Adrenal gland (tissue), 12 donors: ENCODE data around the gene UBE3C. TPM values are rescaled to one million over a fixed set of nuclear protein-coding genes. Genes with fewer than 3 reads are reported as not detected.
"Not testable (repeated sequence)": the region's sequence is repeated elsewhere in the genome, so short reads cannot be mapped to it uniquely, and the experiment has no call there.

ENCODE experiments used
- DNase-seq, 7 donors: peaks; one replicate each; pipeline ENCODE4 v3.0.0-alpha.2; 2019 to 2020
- H3K27ac ChIP-seq, 5 donors: fragments of 200-600 bp; sonication (generic) in 4 of 5; 1 replicate in 3 of 5; 2 replicates in 2 of 5; pipeline versions ENCODE4 v1.5.1 to v1.8.0; 2016 to 2020; ENCODE audit warnings: mild to moderate bottlenecking in 1 of 5
- H3K27me3 ChIP-seq: fragments of 200-600 bp; 2 replicates; pipeline ENCODE4 v1.8.0; 2021
- H3K36me3 ChIP-seq, 2 donors: fragments of 200-600 bp; replicated peaks in 1 of 2; 1 replicate in 1 of 2; 2 replicates in 1 of 2; pipeline versions ENCODE4 v1.5.1 to v1.8.0; 2018 to 2022
- H3K4me1 ChIP-seq, 2 donors: fragments of 200-600 bp; replicated peaks in 1 of 2; 1 replicate in 1 of 2; 2 replicates in 1 of 2; pipeline versions ENCODE4 v1.5.1 to v1.8.0; 2018 to 2021
- H3K4me3 ChIP-seq, 4 donors: fragments of 200-600 bp; sonication (generic) in 3 of 4; one replicate each; pipeline ENCODE4 v1.5.1; 2016 to 2018
- H3K9me3 ChIP-seq, 3 donors: fragments of 200-600 bp; sonication (generic) in 1 of 3; replicated peaks in 1 of 3; 1 replicate in 2 of 3; 2 replicates in 1 of 3; pipeline versions ENCODE4 v1.5.1 to v1.8.0; 2016 to 2021
- CTCF ChIP-seq, 6 experiments: fragments of 450-650 bp in 4 of 6; fragments of 200-600 bp in 2 of 6; sonication (generic) in 1 of 6; IDR thresholded peaks; 1 replicate in 5 of 6; 2 replicates in 1 of 6; pipeline versions ENCODE4 v1.5.1 to v1.8.0; 2016 to 2021; ENCODE audit warnings: antibody characterized with exemption in 6 of 6, mild to moderate bottlenecking in 2 of 6, moderate library complexity in 1 of 6
- POLR2A ChIP-seq, 2 donors: fragments of 450-650 bp; IDR thresholded peaks; one replicate each; pipeline ENCODE4 v1.6.1; 2017; ENCODE audit warnings: antibody characterized with exemption in 2 of 2, mild to moderate bottlenecking in 2 of 2, moderate library complexity in 1 of 2
- WGBS, 4 donors: extraction: QIAGEN DNeasy Blood & Tissue Kit in 2 of 4; methylation state at CpG; one replicate each; pipeline versions ENCODE4 v1.1.5 to v1.1.7; 2013 to 2017; 5-methylcytosine and 5-hydroxymethylcytosine counted together
- intact Hi-C, 2 donors: fragments of 100-400 bp; cut with DNase I; formaldehyde crosslinking; loops; one replicate each; pipeline versions ENCODE4 v1.14.1 to v1.15.0; 2022 to 2023
- polyA plus RNA-seq, 3 donors: library from polyadenylated mRNA; stranded (reverse); fragments of 200-250 nt in 2 of 3; fragments of 350-450 nt in 1 of 3; fragmentation: Illumina TruSeq in 1 of 3; extraction: RNeasy Lipid Tissue Mini Kit (QIAGEN cat#74804) in 1 of 3; gene quantifications; one replicate each; pipeline ENCODE4 v1.2.3, GENCODE V29; 2013 to 2014
- total RNA-seq, 9 donors: library from RNA; depleted of rRNA in 4 of 9; stranded (reverse); fragments of >200 nt in 4 of 9; fragments of 120-200 nt in 1 of 9; fragmentation: NEBNext Ultra II Directional in 1 of 9; extraction: Animal tissue kit (Norgen Biotek cat#: 25700) in 1 of 9; gene quantifications; one replicate each; pipeline versions ENCODE4 v1.1.0 to v1.2.4, GENCODE V29; 2013 to 2023
- donor health status: healthy with polysubstance abuse.
- donor health status: Bipolar disorder and iron deficiency.
- donor health status: DM: yes; HTN: yes; CAD: no.
- donor health status: DM: no; HTN: no; CAD: no.
- donor health status: DM: no; HTN: no; CAD: no.
- donor health status: DM: yes; HTN: yes; CAD: no.

Gene UBE3C
- total and polyA plus RNA-seq, 12 donors = 11.7 to 58.1 (median 46.2) TPM

GRCh38 chr7:157152391-157152937 lies 13.7 kb downstream of the UBE3C start:
- Histone ChIP-seq H3K36me3 (no peaks in the 10 kb centered on the region), H3K27ac (peak overlapping the region in 1 of 5 donors; percentile 39), H3K27me3 (no peaks in the 10 kb centered on the region), H3K9me3 (no peaks in the 10 kb centered on the region), H3K4me1 (peaks cover 0 to 14% of the 10 kb centered on the region in 2 donors), H3K4me3 (no peak overlapping the region)
- intact Hi-C loops = no loop called here
- TF ChIP-seq CTCF (IDR thresholded peaks at IDR 0.05) = no peak
- no peak for TF ChIP-seq POLR2A (IDR thresholded peaks at IDR 0.05)
- DNase-seq = no peak
- 84 to 94% (median 90%) methylated on average over 9 of the region's 9 CpGs for WGBS, 4 donors

DNA sequence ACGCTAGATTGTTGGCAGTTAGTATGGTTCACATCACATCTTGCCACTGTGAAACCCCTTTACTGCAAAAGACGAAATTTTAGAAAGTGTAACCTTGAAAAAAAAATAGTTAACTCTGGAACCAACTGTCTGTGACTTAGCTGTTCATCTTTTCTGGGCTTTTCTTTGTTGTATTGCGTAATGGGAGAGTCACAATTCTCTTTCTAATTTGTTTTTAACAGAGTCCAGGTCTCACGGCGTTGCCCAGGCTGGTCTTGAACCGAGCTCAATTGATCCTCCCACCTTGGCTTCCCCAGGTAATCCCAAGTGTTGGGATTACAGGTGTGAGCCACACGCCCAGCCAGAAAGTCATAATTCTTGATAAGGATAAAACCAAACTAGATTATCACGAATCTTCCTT lies 14.5 kb downstream of the UBE3C start:
- H3K9me3 ChIP-seq = no peaks in the 10 kb centered on the region
- intact Hi-C loops = no loop called here
- WGBS, 4 donors = 68 to 83% (median 76%) methylated on average over 8 of the region's 8 CpGs
- no peak overlapping the region for H3K4me3 ChIP-seq
- peaks cover 0 to 14% of the 10 kb centered on the region in 2 donors for H3K4me1 ChIP-seq
- no peaks in the 10 kb centered on the region for H3K36me3 ChIP-seq
- H3K27me3 ChIP-seq = no peaks in the 10 kb centered on the region
- DNase-seq = no peak
- TF ChIP-seq POLR2A (IDR thresholded peaks at IDR 0.05) = no peak
- no peak for TF ChIP-seq CTCF (IDR thresholded peaks at IDR 0.05)
- peak overlapping the region in 1 of 5 donors; percentile 39 for H3K27ac ChIP-seq

GRCh38 chr7:157155959-157156358 lies 17.2 kb downstream of the UBE3C start:
- no peak for TF ChIP-seq CTCF (IDR thresholded peaks at IDR 0.05)
- no peak for TF ChIP-seq POLR2A (IDR thresholded peaks at IDR 0.05)

GRCh38 chr7:157158400-157158799 lies 19.7 kb downstream of the UBE3C start:
- WGBS, 4 donors = 71 to 80% (median 76%) methylated on average over 4 of the region's 4 CpGs
- no peaks in the 10 kb centered on the region for H3K27me3 ChIP-seq
- H3K36me3 ChIP-seq = no peaks in the 10 kb centered on the region
- H3K4me1 ChIP-seq = no peaks in the 10 kb centered on the region
- intact Hi-C loops = no loop called here
- no peak overlapping the region for H3K27ac ChIP-seq
- H3K4me3 ChIP-seq = no peak overlapping the region
- H3K9me3 ChIP-seq = no peaks in the 10 kb centered on the region
- no peak for DNase-seq
- no peak for TF ChIP-seq POLR2A (IDR thresholded peaks at IDR 0.05)

More at GRCh38 chr7:157155959-157156358, 17.2 kb downstream of the UBE3C start:
- no peak for DNase-seq
- peaks cover 0 to 6% of the 10 kb centered on the region in 2 donors for H3K4me1 ChIP-seq
- no peaks in the 10 kb centered on the region for H3K9me3 ChIP-seq
- no peak overlapping the region for H3K4me3 ChIP-seq
- no peaks in the 10 kb centered on the region for H3K36me3 ChIP-seq
- intact Hi-C loops = no loop called here
- H3K27ac ChIP-seq = no peak overlapping the region
- H3K27me3 ChIP-seq = no peaks in the 10 kb centered on the region

DNA sequence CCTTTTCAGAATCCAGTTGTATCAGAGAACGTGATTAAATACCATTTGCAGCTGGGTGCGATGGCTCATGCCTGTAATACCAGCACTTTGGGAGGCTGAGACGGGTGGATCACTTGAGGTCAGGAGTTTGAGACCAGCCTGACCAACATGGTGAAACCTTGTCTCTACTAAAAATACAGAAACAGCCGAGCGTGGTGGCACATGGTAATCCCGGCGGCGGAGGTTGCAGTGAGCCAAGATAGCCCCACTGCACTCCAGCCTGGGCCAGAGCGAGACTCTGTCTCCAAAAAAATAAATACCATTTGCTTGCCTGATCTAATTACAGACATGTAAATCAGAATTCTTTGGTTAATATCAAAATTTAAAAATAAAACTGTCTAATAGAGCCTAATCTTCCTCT lies 20.8 kb downstream of the UBE3C start:
- H3K27me3 ChIP-seq, DNase-seq, H3K27ac ChIP-seq, H3K36me3 ChIP-seq, intact Hi-C loops, H3K9me3 ChIP-seq, H3K4me1 ChIP-seq, H3K4me3 ChIP-seq: not testable (repeated sequence)
- WGBS, 4 donors = 95 to 97% (median 96%) methylated on average over 9 of the region's 9 CpGs
